GM12874 (cell line): ENCODE data around the gene UBL4A.

Experiments
- CTCF ChIP-seq: IDR thresholded peaks from 2 replicates; pipeline ENCODE4 v1.5.1; 2011; ENCODE audit warnings: low read depth, mild to moderate bottlenecking, control low read depth, low read length, moderate library complexity; ENCODE audit not compliant: insufficient read depth

The UBL4A gene

DNA sequence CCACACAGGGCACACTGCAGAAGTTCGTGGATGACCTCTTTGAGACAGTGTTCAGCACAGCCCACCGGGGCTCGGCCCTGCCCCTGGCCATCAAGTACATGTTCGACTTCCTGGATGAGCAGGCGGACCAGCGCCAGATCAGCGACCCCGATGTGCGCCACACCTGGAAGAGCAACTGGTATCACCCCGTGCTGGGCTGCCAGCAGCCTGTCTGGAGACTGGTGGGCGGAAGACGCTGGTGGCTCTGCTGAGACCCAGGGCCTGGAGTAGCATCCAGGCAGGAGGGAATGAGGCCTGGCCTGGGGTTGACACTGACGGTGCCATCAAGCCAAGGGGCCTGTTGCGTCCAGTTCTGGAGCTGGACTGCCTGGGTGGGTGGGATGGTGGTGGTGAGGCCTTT is 16.0 kb downstream of the UBL4A start:
- no peak for TF ChIP-seq CTCF

GRCh38 chrX:154469880-154470279 is 16.5 kb downstream of the UBL4A start:
- TF ChIP-seq CTCF = no peak

DNA sequence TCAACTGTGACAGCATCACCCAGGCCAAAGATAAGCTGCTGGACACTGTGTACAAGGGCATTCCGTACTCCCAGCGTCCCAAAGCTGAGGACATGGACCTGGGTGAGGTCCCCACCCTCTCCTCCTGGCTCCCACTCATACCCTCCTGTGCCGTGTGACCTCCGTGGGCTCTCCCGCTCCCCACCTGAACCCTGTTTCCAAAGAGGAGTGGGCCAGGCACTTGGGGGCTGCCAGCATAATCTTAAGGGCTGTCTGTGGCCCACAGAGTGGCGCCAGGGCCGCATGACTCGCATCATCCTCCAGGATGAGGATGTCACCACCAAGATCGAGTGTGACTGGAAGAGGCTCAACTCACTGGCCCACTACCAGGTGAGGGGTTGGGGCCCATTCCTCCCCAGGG is 17.3 kb downstream of the UBL4A start:
- TF ChIP-seq CTCF = no peak

GRCh38 chrX:154468217-154468616 is 18.2 kb downstream of the UBL4A start:
- no peak for TF ChIP-seq CTCF

GRCh38 chrX:154467556-154467955 is 18.9 kb downstream of the UBL4A start:
- TF ChIP-seq CTCF = no peak

GRCh38 chrX:154466907-154467306 is 19.5 kb downstream of the UBL4A start:
- no peak for TF ChIP-seq CTCF

GRCh38 chrX:154466036-154466435 is 20.4 kb downstream of the UBL4A start:
- TF ChIP-seq CTCF = no peak

GRCh38 chrX:154465601-154466000 is 20.8 kb downstream of the UBL4A start:
- no peak for TF ChIP-seq CTCF
